HepG2 (cell line): Measurements from ENCODE around the gene WDR13. TPM values are rescaled to one million over a fixed set of nuclear protein-coding genes. Genes with fewer than 3 reads are reported as not detected.

Source experiments
- ARNT ChIP-seq: fragments of 450-650 bp; IDR thresholded peaks from 2 replicates; pipeline ENCODE4 v1.6.1; 2017
- DDIT3 ChIP-seq: sonication (generic); formaldehyde crosslinking; IDR thresholded peaks from 2 replicates; pipeline ENCODE4 v1.4.0; 2020; ENCODE audit warnings: mild to moderate bottlenecking, missing genetic modification reagents
- GLI4 ChIP-seq: sonication (generic); formaldehyde crosslinking; IDR thresholded peaks from 2 replicates; pipeline ENCODE4 v1.5.1; 2020; ENCODE audit warnings: missing genetic modification reagents, mild to moderate bottlenecking, moderate library complexity, borderline replicate concordance
- KDM5B ChIP-seq: sonication (generic); formaldehyde crosslinking; IDR thresholded peaks from 2 replicates; pipeline ENCODE4 v1.4.0; 2020; ENCODE audit warnings: missing genetic modification reagents, mild to moderate bottlenecking, borderline replicate concordance
- MAF1 ChIP-seq: sonication (generic); formaldehyde crosslinking; IDR thresholded peaks from 2 replicates; pipeline ENCODE4 v1.5.0; 2020; ENCODE audit warnings: missing genetic modification reagents, borderline replicate concordance
- MED8 ChIP-seq: sonication (generic); formaldehyde crosslinking; IDR thresholded peaks from 2 replicates; pipeline ENCODE4 v1.8.1; 2023; ENCODE audit warnings: mild to moderate bottlenecking, missing genetic modification reagents; ENCODE audit not compliant: insufficient replicate concordance
- TBX2 ChIP-seq: sonication (generic); formaldehyde crosslinking; IDR thresholded peaks from 2 replicates; pipeline ENCODE4 v1.5.0; 2020; ENCODE audit warnings: missing genetic modification reagents, mild to moderate bottlenecking, borderline replicate concordance
- TFE3 ChIP-seq: IDR thresholded peaks from 2 replicates; pipeline ENCODE4 v1.6.1; 2016
- THAP11 ChIP-seq: IDR thresholded peaks from 2 replicates; pipeline ENCODE4 v1.6.1; 2016; ENCODE audit warnings: missing biosample characterization, missing genetic modification reagents
- ZBTB21 ChIP-seq: sonication (generic); formaldehyde crosslinking; IDR thresholded peaks from 2 replicates; pipeline ENCODE4 v1.4.0; 2020; ENCODE audit warnings: missing genetic modification reagents
- ZBTB40 ChIP-seq, 2 experiments: fragments of 450-650 bp in 1 of 2; sonication (generic) in 1 of 2; formaldehyde crosslinking in 1 of 2; IDR thresholded peaks; 2 replicates each; pipeline versions ENCODE4 v1.6.1 to v1.8.0; 2016 to 2022; ENCODE audit warnings: antibody characterized with exemption in 1 of 2, mild to moderate bottlenecking in 1 of 2, missing genetic modification reagents in 1 of 2
- ZNF576 ChIP-seq: sonication (generic); formaldehyde crosslinking; IDR thresholded peaks from 2 replicates; pipeline ENCODE4 v1.4.0; 2020; ENCODE audit warnings: mild to moderate bottlenecking, missing genetic modification reagents
- ZNF652 ChIP-seq: IDR thresholded peaks from 2 replicates; pipeline ENCODE4 v1.6.1; 2016; ENCODE audit warnings: low read depth, borderline replicate concordance
- ZSCAN9 ChIP-seq: IDR thresholded peaks from 2 replicates; pipeline ENCODE4 v1.6.1; 2016; ENCODE audit warnings: borderline replicate concordance
- polyA plus RNA-seq, 8 experiments: library from polyadenylated mRNA; depleted of rRNA in 3 of 8; stranded (reverse) in 7 of 8; unstranded in 1 of 8; fragments of >200 nt; fragmentation: Illumina TruSeq in 4 of 8; extraction: Trizol in 4 of 8; gene quantifications; 2 replicates each; pipeline versions ENCODE4 v1.2.1 to v1.2.3, GENCODE V29; 2011 to 2016; ENCODE audit warnings: low read depth in 4 of 8, missing spikeins in 1 of 8, mixed read lengths in 1 of 8; ENCODE audit not compliant: insufficient read depth in 1 of 8
- total RNA-seq, 5 experiments: library from RNA; depleted of rRNA; stranded (reverse); fragments of >200 nt; fragmentation: Illumina TruSeq; extraction: Trizol; gene quantifications; 2 replicates each; pipeline ENCODE4 v1.2.3, GENCODE V29; 2016; ENCODE audit warnings: low read depth in 1 of 5

WDR13 gene
- total and polyA plus RNA-seq, 2 of the 13 experiments (the other 11 are each of a cell fraction or from before 2014, with no cell fraction given), result 28.7 to 37.1 TPM

GRCh38 chrX:48574270-48575266 is 22.7 kb upstream of the WDR13 start, which contains the start of gene RBM3 (continued):
- TF ChIP-seq ZBTB40 (IDR thresholded peaks at IDR 0.05) (peak; percentile 51; the same call in 1 of the 2 replicates), ZBTB40 (CRISPR knock-in tag; IDR thresholded peaks at IDR 0.05) (peak; percentile 47; the same call in 1 of the 2 replicates), TFE3 (CRISPR knock-in tag) (0 out of 2 replicates have a peak, but pooled peaks have one; percentile 20), MED8 (peak; percentile 67), ZNF652 (no peak), DDIT3 (CRISPR knock-in tag) (no peak), THAP11 (CRISPR knock-in tag) (peak; percentile 87), GLI4 (no peak; the same call in 1 of the 2 replicates), ARNT (no peak), ZNF576 (no peak), MAF1 (CRISPR knock-in tag) (no peak), ZSCAN9 (peak; percentile 42; the same call in 1 of the 2 replicates), KDM5B (CRISPR knock-in tag) (peak; percentile 66; the same call in 1 of the 2 replicates), TBX2 (CRISPR knock-in tag) (no peak; the same call in 1 of the 2 replicates), ZBTB21 (CRISPR knock-in tag) (no peak)
